Epithelial cell of prostate (primary cell): Measurements from ENCODE around the gene RNASE7.

Experiments
- DNase-seq: peaks from one replicate; pipeline ENCODE4 v3.0.0-alpha.2; 2011; ENCODE audit warnings: low read depth, low spot score
- H3K27ac ChIP-seq: fragments of 450-650 bp; 2 replicates; pipeline ENCODE4 v1.5.1; 2017; ENCODE audit warnings: mild to moderate bottlenecking

The RNASE7 gene

GRCh38 chr14:21081521-21082142, 39.5 kb downstream of the RNASE7 start:
- no peak overlapping the region for H3K27ac ChIP-seq
- no peak for DNase-seq

- no peak overlapping the region for H3K27ac ChIP-seq
These were observed 41.6 kb downstream of the RNASE7 start for GRCh38 chr14:21083565-21084325.

DNA sequence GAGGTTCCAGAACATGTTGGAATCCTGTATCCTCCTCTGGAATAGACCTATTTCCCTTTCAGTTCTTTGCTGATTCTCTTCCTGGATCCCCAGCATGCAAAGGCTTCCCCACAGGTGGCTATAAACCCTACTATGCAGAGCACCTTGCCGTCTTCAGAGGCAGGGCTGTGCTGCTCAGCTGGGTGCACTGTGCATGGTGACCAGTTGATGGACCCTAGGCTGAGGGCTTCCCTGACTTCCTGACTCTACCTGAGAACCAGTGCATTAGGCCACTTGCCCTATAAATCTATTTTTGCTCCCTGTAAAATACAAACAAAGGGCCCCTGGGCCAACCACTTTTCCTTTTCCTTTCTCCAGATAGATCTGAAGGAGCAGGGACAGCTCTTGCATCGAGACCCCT, 42.2 kb downstream of the RNASE7 start:
- peak overlapping the region; percentile 8 for H3K27ac ChIP-seq
- DNase-seq: no peak

More at GRCh38 chr14:21083565-21084325, 41.6 kb downstream of the RNASE7 start:
- DNase-seq: no peak

DNA sequence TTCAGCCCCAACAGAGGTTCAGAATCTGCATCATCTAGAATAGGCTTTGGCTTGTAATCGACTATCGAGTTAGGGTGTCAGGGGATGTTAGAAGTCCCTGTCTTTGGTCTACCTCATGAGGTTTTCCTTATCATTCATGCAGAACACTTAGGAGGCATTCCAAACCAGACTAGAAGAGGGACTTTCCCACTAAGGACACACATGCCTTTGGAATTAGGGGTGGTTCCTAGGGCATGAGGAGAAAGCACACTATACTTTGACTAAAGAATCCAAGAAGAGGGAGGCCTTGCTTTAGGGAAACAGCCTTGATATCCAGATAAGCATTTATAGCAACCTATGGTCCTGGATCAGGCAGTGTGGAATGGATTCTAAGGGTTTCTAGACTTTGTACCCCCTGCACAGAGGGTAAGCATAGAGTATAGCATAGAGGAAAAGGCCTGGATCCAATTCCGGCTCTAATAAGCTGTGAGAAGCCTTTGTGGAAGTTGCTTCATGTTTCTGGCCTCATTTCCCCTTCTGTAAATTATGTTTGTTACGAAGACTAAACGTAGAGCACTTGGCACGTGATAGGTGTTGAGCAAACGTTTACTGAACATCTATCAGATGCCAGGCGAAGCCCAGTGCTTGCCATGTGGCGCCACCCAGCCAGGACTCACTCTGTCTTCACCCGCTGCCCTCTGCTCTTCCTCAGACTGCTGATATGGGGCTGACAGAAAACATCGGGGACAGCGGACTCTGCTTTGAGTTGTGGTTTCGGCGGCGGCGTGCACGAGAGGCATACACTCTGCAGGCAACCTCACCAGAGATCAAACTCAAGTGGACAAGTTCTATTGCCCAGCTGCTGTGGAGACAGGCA, 43.1 kb downstream of the RNASE7 start:
- peak overlapping the region; percentile 8 for H3K27ac ChIP-seq
- DNase-seq: no peak

GRCh38 chr14:21086908-21087293, 44.7 kb downstream of the RNASE7 start:
- H3K27ac ChIP-seq: no peak overlapping the region
- DNase-seq: no peak

DNA sequence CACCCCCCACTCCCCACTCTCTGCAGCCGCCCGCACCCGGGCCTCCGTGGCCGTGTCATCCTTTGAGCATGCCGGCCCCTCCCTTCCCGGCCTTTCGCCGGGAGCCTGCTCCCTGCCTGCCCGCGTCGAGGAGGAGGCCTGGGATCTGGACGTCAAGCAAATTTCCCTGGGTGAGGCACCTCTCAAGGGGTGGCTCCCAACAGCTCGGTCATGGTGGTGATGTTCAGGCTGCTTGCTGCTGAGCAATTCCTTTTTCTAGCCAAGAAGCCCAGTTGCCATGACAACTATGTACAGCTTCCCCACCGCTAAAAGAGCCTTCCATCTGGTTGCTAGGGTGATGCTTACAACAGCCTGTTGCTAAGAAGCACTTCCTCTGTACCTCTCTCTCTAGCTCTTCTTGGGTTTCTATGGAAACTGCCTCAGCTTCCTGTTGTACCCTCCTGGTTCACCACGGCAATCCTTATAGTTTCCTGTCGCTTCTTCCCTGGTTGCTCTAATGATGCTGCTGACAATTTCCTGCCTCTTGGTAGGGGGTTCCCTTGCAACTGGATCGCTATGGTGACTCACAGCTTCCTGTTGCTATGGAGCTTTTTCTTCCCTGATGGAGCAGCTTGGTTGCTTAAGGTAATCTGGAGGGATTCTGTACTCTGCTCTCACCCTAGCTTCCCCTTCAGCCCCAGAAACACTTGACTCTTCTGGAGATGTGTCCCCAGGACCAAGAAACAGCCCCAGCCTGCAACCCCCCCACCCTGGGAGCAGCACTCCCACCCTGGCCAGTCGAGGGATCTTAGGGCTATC, 45.3 kb downstream of the RNASE7 start:
- no peak overlapping the region for H3K27ac ChIP-seq
- no peak for DNase-seq

GRCh38 chr14:21088687-21089086, 46.5 kb downstream of the RNASE7 start:
- no peak overlapping the region for H3K27ac ChIP-seq
- DNase-seq: no peak

DNA sequence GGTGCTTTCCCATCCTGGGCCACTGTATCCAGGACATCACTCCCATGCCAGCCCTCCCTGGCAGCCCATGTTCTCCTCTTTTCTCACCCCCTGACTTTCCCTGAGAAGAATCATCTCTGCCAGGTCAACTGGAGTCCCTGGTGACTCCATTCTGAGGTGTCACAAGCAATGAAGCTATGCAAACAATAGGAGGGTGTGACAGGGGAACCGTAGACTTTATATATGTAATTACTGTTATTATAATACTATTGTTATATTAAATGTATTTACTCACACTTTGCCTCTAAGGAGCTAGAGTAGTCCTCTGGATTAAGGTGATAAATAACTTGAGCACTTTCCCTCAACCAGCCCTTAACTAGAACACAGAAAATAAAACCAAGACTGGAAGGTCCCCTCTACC, 47.1 kb downstream of the RNASE7 start:
- no peak overlapping the region for H3K27ac ChIP-seq
- DNase-seq: no peak

GRCh38 chr14:21089877-21090193, 47.7 kb downstream of the RNASE7 start:
- no peak for DNase-seq
- no peak overlapping the region for H3K27ac ChIP-seq

- H3K27ac ChIP-seq: no peak overlapping the region
- no peak for DNase-seq
These were observed 48.2 kb downstream of the RNASE7 start for GRCh38 chr14:21090194-21090939.

- no peak for DNase-seq
- H3K27ac ChIP-seq: no peak overlapping the region
These were observed 48.9 kb downstream of the RNASE7 start for GRCh38 chr14:21090940-21091663.

DNA sequence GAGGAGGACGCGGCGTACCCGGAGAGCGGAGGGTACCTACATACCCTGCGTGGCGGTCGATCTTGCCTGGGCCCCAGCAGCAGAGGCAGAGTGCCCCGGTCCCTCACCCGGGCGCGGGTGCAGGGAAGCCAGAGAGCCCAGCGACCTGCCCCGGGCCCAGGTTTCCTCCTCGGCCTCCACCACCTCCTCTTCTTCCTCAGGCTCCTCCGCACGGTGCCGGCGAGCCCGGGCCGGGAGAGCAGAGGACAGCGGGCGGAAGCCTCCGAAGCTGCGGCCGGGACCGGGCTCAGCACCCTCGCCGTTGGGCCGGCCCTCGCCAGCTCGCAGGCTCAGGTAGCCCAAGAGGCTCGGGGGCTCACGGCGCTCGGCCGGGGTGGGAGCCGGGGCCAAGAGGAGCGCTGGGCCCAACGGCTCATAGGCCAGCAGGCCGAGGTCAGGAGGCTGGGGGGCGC, 49.7 kb downstream of the RNASE7 start:
- no peak for DNase-seq
- no peak overlapping the region for H3K27ac ChIP-seq

DNA sequence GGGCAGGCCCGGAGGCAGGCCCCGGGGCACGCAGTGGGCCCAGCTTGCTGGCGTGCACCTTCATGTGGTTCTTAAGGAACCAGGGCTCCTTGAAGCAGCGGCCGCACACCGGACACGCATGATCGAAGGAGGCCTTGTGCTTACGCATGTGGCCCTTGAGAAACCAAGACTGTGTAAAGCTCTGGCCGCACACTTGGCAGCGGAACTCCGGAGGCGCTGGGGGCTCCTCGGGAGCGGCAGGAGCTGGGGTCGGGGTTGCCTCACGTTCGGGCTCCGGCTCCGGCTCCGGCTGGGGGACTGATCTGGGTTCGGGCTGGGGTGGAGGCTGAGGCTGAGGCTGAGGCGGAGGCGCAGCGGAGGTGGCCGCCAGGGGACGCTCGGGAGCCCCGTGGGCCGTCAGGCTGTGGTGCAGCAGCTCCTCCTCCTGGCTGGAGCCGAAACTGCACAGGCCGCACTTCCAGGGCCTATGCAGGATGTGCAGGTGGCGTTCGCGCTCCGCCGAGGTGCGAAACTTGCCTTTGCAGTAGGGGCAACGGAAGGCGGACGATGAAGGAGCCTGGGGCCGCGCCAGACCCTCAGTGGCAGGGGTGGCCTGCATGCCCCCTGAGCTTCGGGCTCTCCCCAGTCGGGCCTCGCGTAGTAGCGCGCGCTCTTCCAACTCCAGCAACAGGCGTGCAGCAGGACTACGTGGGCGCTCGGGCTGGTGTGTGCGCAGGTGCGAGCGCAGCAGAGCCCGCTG, 50.3 kb downstream of the RNASE7 start:
- DNase-seq: no peak
- H3K27ac ChIP-seq: no peak overlapping the region

- H3K27ac ChIP-seq: no peak overlapping the region
- DNase-seq: no peak
These were observed 50.9 kb downstream of the RNASE7 start for GRCh38 chr14:21093018-21093417.
